ENCODE results near the gene BLVRA.

DNA sequence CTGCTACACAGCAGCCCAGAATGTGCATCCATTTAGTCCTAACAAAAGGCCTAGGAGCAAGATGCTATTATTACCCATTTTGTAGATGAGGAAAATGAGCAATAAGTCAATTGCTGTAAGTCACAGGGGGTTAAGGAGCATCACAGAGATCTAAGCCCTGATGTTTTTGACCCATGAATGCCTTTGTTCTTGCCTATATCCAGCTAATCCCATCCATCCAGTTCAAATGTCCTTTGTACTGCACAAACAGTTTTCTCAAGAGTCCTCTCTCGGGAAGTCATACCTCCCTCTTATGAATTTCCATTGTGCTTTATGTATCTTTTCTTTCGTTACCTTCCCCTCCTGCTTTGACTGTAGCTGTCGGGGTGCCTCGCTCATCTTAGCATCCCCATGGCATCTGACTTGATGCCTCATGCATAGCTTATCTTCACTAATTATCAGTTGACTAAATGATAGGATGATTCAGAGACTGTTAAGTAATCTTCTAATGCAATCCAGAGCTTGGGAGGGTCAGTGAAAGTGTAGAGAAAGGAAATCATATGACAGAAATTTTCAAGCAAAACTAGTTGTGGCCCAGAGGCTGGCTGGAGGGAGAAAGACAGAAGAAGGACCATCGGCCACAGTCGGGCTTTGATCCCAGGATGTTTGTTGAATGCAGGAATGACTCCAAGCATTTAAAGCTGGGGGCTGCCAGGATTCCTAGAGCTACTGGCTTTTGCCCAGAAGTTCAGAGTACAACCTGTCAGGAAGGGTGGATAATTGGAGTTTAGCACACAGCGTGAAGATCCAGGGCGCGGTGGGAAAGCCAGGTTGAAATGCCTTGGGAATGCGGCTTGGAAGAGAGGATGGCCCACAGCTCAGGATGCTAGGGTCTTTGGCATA, 23.5 kb downstream of the BLVRA start:
- TF ChIP-seq, protein P1, sequence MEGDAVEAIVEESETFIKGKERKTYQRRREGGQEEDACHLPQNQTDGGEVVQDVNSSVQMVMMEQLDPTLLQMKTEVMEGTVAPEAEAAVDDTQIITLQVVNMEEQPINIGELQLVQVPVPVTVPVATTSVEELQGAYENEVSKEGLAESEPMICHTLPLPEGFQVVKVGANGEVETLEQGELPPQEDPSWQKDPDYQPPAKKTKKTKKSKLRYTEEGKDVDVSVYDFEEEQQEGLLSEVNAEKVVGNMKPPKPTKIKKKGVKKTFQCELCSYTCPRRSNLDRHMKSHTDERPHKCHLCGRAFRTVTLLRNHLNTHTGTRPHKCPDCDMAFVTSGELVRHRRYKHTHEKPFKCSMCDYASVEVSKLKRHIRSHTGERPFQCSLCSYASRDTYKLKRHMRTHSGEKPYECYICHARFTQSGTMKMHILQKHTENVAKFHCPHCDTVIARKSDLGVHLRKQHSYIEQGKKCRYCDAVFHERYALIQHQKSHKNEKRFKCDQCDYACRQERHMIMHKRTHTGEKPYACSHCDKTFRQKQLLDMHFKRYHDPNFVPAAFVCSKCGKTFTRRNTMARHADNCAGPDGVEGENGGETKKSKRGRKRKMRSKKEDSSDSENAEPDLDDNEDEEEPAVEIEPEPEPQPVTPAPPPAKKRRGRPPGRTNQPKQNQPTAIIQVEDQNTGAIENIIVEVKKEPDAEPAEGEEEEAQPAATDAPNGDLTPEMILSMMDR (conservative IDR thresholded peaks at IDR 0.05; ENCODE audit: low read length), result no peak
- TF ChIP-seq EZH2phosphoT487 (IDR thresholded peaks at IDR 0.05; ENCODE audit: borderline replicate concordance, low read depth, low read length), result no peak

Measured in OCI-LY7 (cell line).